ENCODE data around the gene PLCB2. TPM values are rescaled to one million over a fixed set of nuclear protein-coding genes. Genes with fewer than 3 reads are reported as not detected.
A peak's percentile ranks its signal among the peaks of the same experiment; 100 is the strongest.

PLCB2 gene
- total and polyA plus RNA-seq, 9 of the 15 experiments (the other 6 are each of a cell fraction or from before 2014, with no cell fraction given) = 0.37 to 12.3 (median 8.0) TPM

DNA sequence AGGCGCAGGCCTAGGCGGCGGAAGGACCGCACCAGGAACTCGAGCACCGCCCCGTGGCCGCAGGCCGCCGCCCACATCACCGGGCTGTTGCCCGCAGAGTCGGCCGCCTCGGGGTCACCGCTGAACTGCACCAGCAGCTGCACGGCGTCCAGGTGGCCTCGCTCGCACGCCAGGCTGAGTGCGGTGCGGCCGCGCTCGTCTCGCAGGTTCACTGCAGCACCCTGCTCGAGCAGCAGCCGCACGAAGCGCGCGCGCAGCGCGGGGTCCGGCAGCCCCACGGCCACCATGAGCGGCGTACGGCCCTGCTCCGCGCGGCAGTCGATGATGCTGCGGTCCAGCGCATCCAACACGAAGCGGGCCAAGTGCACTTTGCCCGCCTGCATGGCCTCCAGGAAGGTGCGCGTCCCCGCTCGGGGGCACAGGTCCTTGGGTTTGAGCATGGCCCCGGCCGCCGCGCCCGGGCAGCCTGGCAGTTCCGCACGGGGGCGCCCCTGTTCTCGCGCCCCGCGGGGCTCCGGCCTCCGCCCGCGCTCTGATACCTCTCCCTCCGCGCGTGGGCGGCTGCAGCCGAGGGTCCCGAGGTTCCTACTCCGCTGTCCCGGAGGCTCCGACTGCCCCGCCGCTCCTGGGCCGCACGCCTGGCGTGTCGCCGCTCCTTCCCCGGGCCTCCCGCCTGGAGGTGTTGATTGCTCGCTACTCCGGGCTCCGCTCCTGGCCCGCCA, 25.4 kb downstream of the PLCB2 start:
- Histone ChIP-seq H3K4me2 (ENCODE audit: insufficient read depth, low read length) (peak overlapping the region; percentile 87), H3K4me1 (replicated peaks in 1 of 2; ENCODE audit: control insufficient read depth in 2 of 2, insufficient read depth in 2 of 2, low read length in 2 of 2) (peaks cover 13 to 54% of the 10 kb centered on the region in 2 experiments), H3K36me3 (ENCODE audit: control insufficient read depth, insufficient read depth, low read length) (no peaks in the 10 kb centered on the region), H3K79me2 (ENCODE audit: control insufficient read depth, insufficient read depth, low read length) (no peaks in the 10 kb centered on the region), H3K27me3 (ENCODE audit: control insufficient read depth in 2 of 2, insufficient read depth in 2 of 2, low read length in 2 of 2) (no peaks in the 10 kb centered on the region; a peak in 1 of 5 replicates), H2AFZ (ENCODE audit: low read depth, low read length) (peak overlapping the region; percentile 98), H3K9me3 (replicated peaks; ENCODE audit: control insufficient read depth, insufficient read depth, low read depth, low read length) (no peaks in the 10 kb centered on the region), H3K9me1 (ENCODE audit: control insufficient read depth, insufficient read depth, low read length) (no peaks in the 10 kb centered on the region), H4K20me1 (replicated peaks; ENCODE audit: control insufficient read depth, insufficient read depth, low read length) (no peaks in the 10 kb centered on the region), H3K27ac (ENCODE audit: extremely low read depth, low read depth, low read length) (no peak overlapping the region; the same call in 2 of the 3 replicates), H3K9ac (ENCODE audit: insufficient read depth in 1 of 2, low read depth in 2 of 2, low read length in 2 of 2) (peak overlapping the region; percentile 54 to 82; a peak in 3 of 4 replicates), H3K4me3 (peak overlapping the region; percentile 58)
- no TSS peak for BruUV-seq (replicated peaks)
- in situ Hi-C loops (cut with MboI) (no loop called here), intact Hi-C loops (cut with micrococcal nuclease) (loop anchor here (2.0 to 5.0 kb wide), 2 partner anchors 40 to 140 kb away; partner anchors contain the start of gene INAFM2)
- FAIRE-seq (no peak), ATAC-seq (peak; percentile 84), DNase-seq (ENCODE audit: extremely low read depth in 1 of 4, low spot score in 3 of 4) (peak; percentile 71 to 81 (median 80))
- 2% methylated on average over 84 of the region's 92 CpGs for WGBS (ENCODE audit: insufficient coverage, low coverage, missing lambda C conversion rate)
- POLR2A ChIA-PET = interaction anchor here (0.7 kb wide), 1 partner anchor 8 kb away, joined by 3 read pairs; no protein-coding TSS in a partner anchor
- CTCF ChIA-PET (ENCODE audit: low intra/inter-chr PET ratio) = interaction anchor here (0.7 to 6.3 kb wide), 5 partner anchors 27 to 1574 kb away, joined by 3 to 87 read pairs (median 8); partner anchors contain the start of gene PLCB2
- no peak for TF ChIP-seq SRSF3 (IDR thresholded peaks at IDR 0.05; ENCODE audit: insufficient read depth, low read length)
- TF ChIP-seq CHD4 (IDR thresholded peaks at IDR 0.05; ENCODE audit: insufficient read depth, insufficient replicate concordance, low read depth, low read length, poor library complexity, severe bottlenecking) = no peak
- TF ChIP-seq EP400 (IDR thresholded peaks at IDR 0.05) = no peak
- TF ChIP-seq, protein P1, sequence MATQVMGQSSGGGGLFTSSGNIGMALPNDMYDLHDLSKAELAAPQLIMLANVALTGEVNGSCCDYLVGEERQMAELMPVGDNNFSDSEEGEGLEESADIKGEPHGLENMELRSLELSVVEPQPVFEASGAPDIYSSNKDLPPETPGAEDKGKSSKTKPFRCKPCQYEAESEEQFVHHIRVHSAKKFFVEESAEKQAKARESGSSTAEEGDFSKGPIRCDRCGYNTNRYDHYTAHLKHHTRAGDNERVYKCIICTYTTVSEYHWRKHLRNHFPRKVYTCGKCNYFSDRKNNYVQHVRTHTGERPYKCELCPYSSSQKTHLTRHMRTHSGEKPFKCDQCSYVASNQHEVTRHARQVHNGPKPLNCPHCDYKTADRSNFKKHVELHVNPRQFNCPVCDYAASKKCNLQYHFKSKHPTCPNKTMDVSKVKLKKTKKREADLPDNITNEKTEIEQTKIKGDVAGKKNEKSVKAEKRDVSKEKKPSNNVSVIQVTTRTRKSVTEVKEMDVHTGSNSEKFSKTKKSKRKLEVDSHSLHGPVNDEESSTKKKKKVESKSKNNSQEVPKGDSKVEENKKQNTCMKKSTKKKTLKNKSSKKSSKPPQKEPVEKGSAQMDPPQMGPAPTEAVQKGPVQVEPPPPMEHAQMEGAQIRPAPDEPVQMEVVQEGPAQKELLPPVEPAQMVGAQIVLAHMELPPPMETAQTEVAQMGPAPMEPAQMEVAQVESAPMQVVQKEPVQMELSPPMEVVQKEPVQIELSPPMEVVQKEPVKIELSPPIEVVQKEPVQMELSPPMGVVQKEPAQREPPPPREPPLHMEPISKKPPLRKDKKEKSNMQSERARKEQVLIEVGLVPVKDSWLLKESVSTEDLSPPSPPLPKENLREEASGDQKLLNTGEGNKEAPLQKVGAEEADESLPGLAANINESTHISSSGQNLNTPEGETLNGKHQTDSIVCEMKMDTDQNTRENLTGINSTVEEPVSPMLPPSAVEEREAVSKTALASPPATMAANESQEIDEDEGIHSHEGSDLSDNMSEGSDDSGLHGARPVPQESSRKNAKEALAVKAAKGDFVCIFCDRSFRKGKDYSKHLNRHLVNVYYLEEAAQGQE (IDR thresholded peaks at IDR 0.05; ENCODE audit: borderline replicate concordance) = peak; percentile 42; the same call in 1 of the 2 replicates
- TF ChIP-seq, protein P1 (CRISPR knock-in tag; IDR thresholded peaks at IDR 0.05; ENCODE audit: low read depth) = no peak
- TF ChIP-seq, protein P2, sequence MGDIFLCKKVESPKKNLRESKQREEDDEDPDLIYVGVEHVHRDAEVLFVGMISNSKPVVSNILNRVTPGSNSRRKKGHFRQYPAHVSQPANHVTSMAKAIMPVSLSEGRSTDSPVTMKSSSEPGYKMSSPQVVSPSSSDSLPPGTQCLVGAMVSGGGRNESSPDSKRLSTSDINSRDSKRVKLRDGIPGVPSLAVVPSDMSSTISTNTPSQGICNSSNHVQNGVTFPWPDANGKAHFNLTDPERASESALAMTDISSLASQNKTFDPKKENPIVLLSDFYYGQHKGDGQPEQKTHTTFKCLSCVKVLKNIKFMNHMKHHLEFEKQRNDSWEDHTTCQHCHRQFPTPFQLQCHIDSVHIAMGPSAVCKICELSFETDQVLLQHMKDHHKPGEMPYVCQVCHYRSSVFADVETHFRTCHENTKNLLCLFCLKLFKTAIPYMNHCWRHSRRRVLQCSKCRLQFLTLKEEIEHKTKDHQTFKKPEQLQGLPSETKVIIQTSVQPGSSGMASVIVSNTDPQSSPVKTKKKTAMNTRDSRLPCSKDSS (IDR thresholded peaks at IDR 0.05; ENCODE audit: low read depth, partially characterized antibody) = no peak
- no peak for TF ChIP-seq ZFP30 (CRISPR knock-in tag; IDR thresholded peaks at IDR 0.05; ENCODE audit: borderline replicate concordance)
- TF ChIP-seq JUN (IDR thresholded peaks at IDR 0.05; ENCODE audit: borderline replicate concordance, low read depth, low read length) = no peak
- TF ChIP-seq JUN (CRISPR knock-in tag; IDR thresholded peaks at IDR 0.05; ENCODE audit: borderline replicate concordance) = 0 out of 2 replicates have a peak, but pooled peaks have one; percentile 32
- TF ChIP-seq TEAD2 (tag; IDR thresholded peaks at IDR 0.05) = no peak
- TF ChIP-seq ZNF431 (CRISPR knock-in tag; IDR thresholded peaks at IDR 0.05) = peak; percentile 65
